ENCODE results near the gene DDHD1. TPM values are rescaled to one million over a fixed set of nuclear protein-coding genes. Genes with fewer than 3 reads are reported as not detected.

DDHD1 gene
- polyA plus RNA-seq, 1 of the 3 experiments (the other 2 are of a cell fraction) = 1.9 TPM

DNA sequence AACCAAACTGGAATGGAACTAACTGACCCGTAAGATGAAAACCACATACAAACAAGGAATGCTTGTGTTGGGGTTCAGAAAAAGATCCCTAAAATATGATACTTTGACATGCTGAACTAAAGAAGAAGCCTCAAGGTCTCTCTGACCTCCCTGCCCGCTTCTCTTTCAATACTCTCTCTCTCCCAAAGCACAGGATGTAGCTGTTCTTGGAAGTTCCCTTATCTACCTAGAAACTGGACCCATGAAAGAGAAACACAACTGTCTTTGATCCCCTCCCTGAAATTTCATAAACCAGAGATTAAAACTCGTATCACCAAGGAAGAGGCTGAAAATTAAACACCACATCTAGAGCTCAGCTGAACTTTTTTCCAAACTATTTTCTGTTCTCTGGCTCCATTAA, 125.6 kb downstream of the DDHD1 start:
- ChIA-PET POLR2A (no interaction called here), CTCF (interaction anchor here (0.7 kb wide), 1 partner anchor 27 kb away, joined by 5 read pairs; no protein-coding TSS in a partner anchor)

DNA sequence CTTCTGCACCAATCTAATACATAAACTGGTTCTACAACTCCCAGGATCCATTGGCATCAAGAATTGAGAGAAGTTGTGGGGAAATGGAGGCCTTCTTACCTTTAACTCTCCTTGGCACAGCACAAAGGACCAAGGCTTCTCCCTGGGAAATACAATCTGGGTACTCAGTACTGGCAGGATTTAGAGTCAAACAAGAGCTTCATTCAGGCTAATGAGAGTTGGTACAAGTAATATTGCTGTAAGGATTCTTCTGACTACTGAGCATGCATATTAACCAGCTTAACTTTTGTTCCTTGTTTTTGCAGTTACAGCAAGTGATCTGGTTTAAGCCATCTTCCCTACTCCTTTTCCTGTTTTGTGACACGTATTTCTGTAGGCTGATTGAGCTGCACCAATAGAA, 126.1 kb downstream of the DDHD1 start:
- no peaks in the 10 kb centered on the region for H3K27me3 ChIP-seq (ENCODE audit: insufficient read depth)
- no peaks in the 10 kb centered on the region for H3K79me2 ChIP-seq (ENCODE audit: insufficient read depth)
- no peak for DNase-seq
- no peaks in the 10 kb centered on the region; a peak in 2 of 4 replicates for H3K4me1 ChIP-seq (ENCODE audit: control insufficient read depth in 1 of 2, insufficient read depth in 2 of 2, low read depth in 1 of 2, low read length in 1 of 2)
- no peaks in the 10 kb centered on the region for H3K36me3 ChIP-seq (replicated peaks in 1 of 2; ENCODE audit: control insufficient read depth in 1 of 2, insufficient read depth in 2 of 2, low read length in 1 of 2)
- CTCF ChIA-PET = no interaction called here
- H3K27ac ChIP-seq (ENCODE audit: low read depth in 2 of 2, low read length in 1 of 2) = no peak overlapping the region
- H4K20me1 ChIP-seq (ENCODE audit: insufficient read depth) = no peaks in the 10 kb centered on the region
- H3K9me3 ChIP-seq = no peaks in the 10 kb centered on the region
- 6% methylated on average over 1 of the region's 1 CpG for WGBS (ENCODE audit: low lambda C conversion rate)
- TF ChIP-seq TAF1 (IDR thresholded peaks at IDR 0.05; ENCODE audit: borderline replicate concordance, low read depth, low read length) = no peak
- POLR2A ChIA-PET = no interaction called here
- H2AFZ ChIP-seq (ENCODE audit: low read depth) = no peak overlapping the region
- peaks cover 5% of the 10 kb centered on the region for H3F3A ChIP-seq (replicated peaks; ENCODE audit: insufficient read depth)
- H3K9ac ChIP-seq = no peak overlapping the region
- no peaks in the 10 kb centered on the region for H3K9me2 ChIP-seq
- H3K4me2 ChIP-seq = no peak overlapping the region
- H3K4me3 ChIP-seq (ENCODE audit: low read depth in 2 of 2, low read length in 1 of 2) = no peak overlapping the region

More for the DNA sequence above, 125.6 kb downstream of the DDHD1 start:
- no peaks in the 10 kb centered on the region for H4K20me1 ChIP-seq (ENCODE audit: insufficient read depth)
- WGBS (ENCODE audit: low lambda C conversion rate) = 80% methylated on average over 3 of the region's 3 CpGs
- H3K27ac ChIP-seq (ENCODE audit: low read depth in 2 of 2, low read length in 1 of 2) = no peak overlapping the region
- TF ChIP-seq FOXJ3 (CRISPR knock-in tag; IDR thresholded peaks at IDR 0.05) (no peak), SMC3 (IDR thresholded peaks at IDR 0.05; ENCODE audit: low read depth, low read length) (no peak), POLR2AphosphoS5 (IDR thresholded peaks at IDR 0.05; ENCODE audit: low read depth, low read length) (no peak), MXI1 (IDR thresholded peaks at IDR 0.05; ENCODE audit: low read depth, low read length) (no peak)
- H3K4me1 ChIP-seq (ENCODE audit: control insufficient read depth in 1 of 2, insufficient read depth in 2 of 2, low read depth in 1 of 2, low read length in 1 of 2) = peaks cover 0 to 5% of the 10 kb centered on the region in 2 experiments; a peak in 3 of 4 replicates
- no peaks in the 10 kb centered on the region for H3K27me3 ChIP-seq (ENCODE audit: insufficient read depth)
- H3K9me2 ChIP-seq = no peaks in the 10 kb centered on the region
- no peak for DNase-seq
- H3K9ac ChIP-seq = no peak overlapping the region
- H3F3A ChIP-seq (replicated peaks; ENCODE audit: insufficient read depth) = peaks cover 11% of the 10 kb centered on the region
- no peak overlapping the region for H3K4me3 ChIP-seq (ENCODE audit: low read depth in 2 of 2, low read length in 1 of 2)
- no peak overlapping the region for H2AFZ ChIP-seq (ENCODE audit: low read depth)
- H3K79me2 ChIP-seq (ENCODE audit: insufficient read depth) = no peaks in the 10 kb centered on the region
- H3K4me2 ChIP-seq = no peak overlapping the region
- no peaks in the 10 kb centered on the region for H3K9me3 ChIP-seq
- no peaks in the 10 kb centered on the region for H3K36me3 ChIP-seq (replicated peaks in 1 of 2; ENCODE audit: control insufficient read depth in 1 of 2, insufficient read depth in 2 of 2, low read length in 1 of 2)

DNA sequence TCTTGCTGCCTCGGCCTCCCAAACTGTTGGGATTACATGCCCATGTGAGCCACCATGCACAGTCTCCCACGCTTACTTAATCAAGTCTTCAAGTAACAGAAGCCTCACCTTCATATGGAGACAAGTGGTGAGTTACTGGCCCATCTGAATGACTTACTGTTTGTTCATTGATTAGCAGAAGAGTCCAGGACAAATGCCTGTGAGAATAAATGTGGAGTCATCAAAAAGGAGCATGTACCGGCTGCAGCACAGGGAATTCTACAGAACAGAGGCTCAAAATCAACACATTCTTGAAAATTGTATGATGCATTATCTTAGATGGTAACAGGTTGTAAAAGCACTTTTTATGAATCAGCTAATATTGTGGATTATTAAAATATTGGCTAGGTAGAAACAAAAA, 129.8 kb downstream of the DDHD1 start:
- no peaks in the 10 kb centered on the region for H3K36me3 ChIP-seq (replicated peaks in 1 of 2; ENCODE audit: control insufficient read depth in 1 of 2, insufficient read depth in 2 of 2, low read length in 1 of 2)
- H3K4me1 ChIP-seq (ENCODE audit: control insufficient read depth in 1 of 2, insufficient read depth in 2 of 2, low read depth in 1 of 2, low read length in 1 of 2) = no peaks in the 10 kb centered on the region
- H3K4me3 ChIP-seq (ENCODE audit: low read depth in 2 of 2, low read length in 1 of 2) = no peak overlapping the region
- ChIA-PET POLR2A (no interaction called here), CTCF (interaction anchor here (1.5 kb wide), 1 partner anchor 10 kb away, joined by 3 read pairs; no protein-coding TSS in a partner anchor)
- H3K4me2 ChIP-seq = no peak overlapping the region
- H3K9ac ChIP-seq = no peak overlapping the region
- no peaks in the 10 kb centered on the region for H3K9me2 ChIP-seq
- H3K9me3 ChIP-seq = no peaks in the 10 kb centered on the region
- no peaks in the 10 kb centered on the region for H4K20me1 ChIP-seq (ENCODE audit: insufficient read depth)
- DNase-seq = no peak
- no peak overlapping the region for H3K27ac ChIP-seq (ENCODE audit: low read depth in 2 of 2, low read length in 1 of 2)
- H3K27me3 ChIP-seq (ENCODE audit: insufficient read depth) = no peaks in the 10 kb centered on the region
- 95% methylated on average over 3 of the region's 3 CpGs for WGBS (ENCODE audit: low lambda C conversion rate)
- H2AFZ ChIP-seq (ENCODE audit: low read depth) = no peak overlapping the region
- no peaks in the 10 kb centered on the region for H3F3A ChIP-seq (replicated peaks; ENCODE audit: insufficient read depth)
- TF ChIP-seq JUND (IDR thresholded peaks at IDR 0.05) = no peak
- no peak for TF ChIP-seq FOXJ3 (CRISPR knock-in tag; IDR thresholded peaks at IDR 0.05)
- TF ChIP-seq FOSL2 (IDR thresholded peaks at IDR 0.05; ENCODE audit: borderline replicate concordance, low read depth) = no peak
- TF ChIP-seq, protein P1, sequence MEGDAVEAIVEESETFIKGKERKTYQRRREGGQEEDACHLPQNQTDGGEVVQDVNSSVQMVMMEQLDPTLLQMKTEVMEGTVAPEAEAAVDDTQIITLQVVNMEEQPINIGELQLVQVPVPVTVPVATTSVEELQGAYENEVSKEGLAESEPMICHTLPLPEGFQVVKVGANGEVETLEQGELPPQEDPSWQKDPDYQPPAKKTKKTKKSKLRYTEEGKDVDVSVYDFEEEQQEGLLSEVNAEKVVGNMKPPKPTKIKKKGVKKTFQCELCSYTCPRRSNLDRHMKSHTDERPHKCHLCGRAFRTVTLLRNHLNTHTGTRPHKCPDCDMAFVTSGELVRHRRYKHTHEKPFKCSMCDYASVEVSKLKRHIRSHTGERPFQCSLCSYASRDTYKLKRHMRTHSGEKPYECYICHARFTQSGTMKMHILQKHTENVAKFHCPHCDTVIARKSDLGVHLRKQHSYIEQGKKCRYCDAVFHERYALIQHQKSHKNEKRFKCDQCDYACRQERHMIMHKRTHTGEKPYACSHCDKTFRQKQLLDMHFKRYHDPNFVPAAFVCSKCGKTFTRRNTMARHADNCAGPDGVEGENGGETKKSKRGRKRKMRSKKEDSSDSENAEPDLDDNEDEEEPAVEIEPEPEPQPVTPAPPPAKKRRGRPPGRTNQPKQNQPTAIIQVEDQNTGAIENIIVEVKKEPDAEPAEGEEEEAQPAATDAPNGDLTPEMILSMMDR (IDR thresholded peaks at IDR 0.05) = no peak
- no peak for TF ChIP-seq TAF1 (IDR thresholded peaks at IDR 0.05; ENCODE audit: borderline replicate concordance, low read depth, low read length)
- TF ChIP-seq EP300 (IDR thresholded peaks at IDR 0.05; ENCODE audit: borderline replicate concordance in 1 of 2, low read depth in 1 of 2, low read length in 1 of 2) = no peak
- TF ChIP-seq, protein P2, sequence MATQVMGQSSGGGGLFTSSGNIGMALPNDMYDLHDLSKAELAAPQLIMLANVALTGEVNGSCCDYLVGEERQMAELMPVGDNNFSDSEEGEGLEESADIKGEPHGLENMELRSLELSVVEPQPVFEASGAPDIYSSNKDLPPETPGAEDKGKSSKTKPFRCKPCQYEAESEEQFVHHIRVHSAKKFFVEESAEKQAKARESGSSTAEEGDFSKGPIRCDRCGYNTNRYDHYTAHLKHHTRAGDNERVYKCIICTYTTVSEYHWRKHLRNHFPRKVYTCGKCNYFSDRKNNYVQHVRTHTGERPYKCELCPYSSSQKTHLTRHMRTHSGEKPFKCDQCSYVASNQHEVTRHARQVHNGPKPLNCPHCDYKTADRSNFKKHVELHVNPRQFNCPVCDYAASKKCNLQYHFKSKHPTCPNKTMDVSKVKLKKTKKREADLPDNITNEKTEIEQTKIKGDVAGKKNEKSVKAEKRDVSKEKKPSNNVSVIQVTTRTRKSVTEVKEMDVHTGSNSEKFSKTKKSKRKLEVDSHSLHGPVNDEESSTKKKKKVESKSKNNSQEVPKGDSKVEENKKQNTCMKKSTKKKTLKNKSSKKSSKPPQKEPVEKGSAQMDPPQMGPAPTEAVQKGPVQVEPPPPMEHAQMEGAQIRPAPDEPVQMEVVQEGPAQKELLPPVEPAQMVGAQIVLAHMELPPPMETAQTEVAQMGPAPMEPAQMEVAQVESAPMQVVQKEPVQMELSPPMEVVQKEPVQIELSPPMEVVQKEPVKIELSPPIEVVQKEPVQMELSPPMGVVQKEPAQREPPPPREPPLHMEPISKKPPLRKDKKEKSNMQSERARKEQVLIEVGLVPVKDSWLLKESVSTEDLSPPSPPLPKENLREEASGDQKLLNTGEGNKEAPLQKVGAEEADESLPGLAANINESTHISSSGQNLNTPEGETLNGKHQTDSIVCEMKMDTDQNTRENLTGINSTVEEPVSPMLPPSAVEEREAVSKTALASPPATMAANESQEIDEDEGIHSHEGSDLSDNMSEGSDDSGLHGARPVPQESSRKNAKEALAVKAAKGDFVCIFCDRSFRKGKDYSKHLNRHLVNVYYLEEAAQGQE (IDR thresholded peaks at IDR 0.05; ENCODE audit: low read depth, low read length) = no peak
- TF ChIP-seq, protein P3, sequence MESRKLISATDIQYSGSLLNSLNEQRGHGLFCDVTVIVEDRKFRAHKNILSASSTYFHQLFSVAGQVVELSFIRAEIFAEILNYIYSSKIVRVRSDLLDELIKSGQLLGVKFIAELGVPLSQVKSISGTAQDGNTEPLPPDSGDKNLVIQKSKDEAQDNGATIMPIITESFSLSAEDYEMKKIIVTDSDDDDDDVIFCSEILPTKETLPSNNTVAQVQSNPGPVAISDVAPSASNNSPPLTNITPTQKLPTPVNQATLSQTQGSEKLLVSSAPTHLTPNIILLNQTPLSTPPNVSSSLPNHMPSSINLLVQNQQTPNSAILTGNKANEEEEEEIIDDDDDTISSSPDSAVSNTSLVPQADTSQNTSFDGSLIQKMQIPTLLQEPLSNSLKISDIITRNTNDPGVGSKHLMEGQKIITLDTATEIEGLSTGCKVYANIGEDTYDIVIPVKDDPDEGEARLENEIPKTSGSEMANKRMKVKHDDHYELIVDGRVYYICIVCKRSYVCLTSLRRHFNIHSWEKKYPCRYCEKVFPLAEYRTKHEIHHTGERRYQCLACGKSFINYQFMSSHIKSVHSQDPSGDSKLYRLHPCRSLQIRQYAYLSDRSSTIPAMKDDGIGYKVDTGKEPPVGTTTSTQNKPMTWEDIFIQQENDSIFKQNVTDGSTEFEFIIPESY (IDR thresholded peaks at IDR 0.05; ENCODE audit: borderline replicate concordance, low read depth) = no peak
- no peak for TF ChIP-seq RFX5 (IDR thresholded peaks at IDR 0.05; ENCODE audit: low read length)
- TF ChIP-seq, protein P4, sequence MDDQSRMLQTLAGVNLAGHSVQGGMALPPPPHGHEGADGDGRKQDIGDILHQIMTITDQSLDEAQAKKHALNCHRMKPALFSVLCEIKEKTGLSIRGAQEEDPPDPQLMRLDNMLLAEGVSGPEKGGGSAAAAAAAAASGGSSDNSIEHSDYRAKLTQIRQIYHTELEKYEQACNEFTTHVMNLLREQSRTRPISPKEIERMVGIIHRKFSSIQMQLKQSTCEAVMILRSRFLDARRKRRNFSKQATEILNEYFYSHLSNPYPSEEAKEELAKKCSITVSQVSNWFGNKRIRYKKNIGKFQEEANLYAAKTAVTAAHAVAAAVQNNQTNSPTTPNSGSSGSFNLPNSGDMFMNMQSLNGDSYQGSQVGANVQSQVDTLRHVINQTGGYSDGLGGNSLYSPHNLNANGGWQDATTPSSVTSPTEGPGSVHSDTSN (IDR thresholded peaks at IDR 0.05) = no peak
- TF ChIP-seq POLR2AphosphoS5 (IDR thresholded peaks at IDR 0.05; ENCODE audit: low read depth, low read length) = no peak
- H3K79me2 ChIP-seq (ENCODE audit: insufficient read depth) = no peaks in the 10 kb centered on the region

Measured in SK-N-SH (cell line).